OCI-M2 (cell line): ENCODE data around the gene C16orf90.

ENCODE experiments used
- DNase-seq: peaks from one replicate; lab custom pipeline; 2025; ENCODE audit not compliant: unreplicated experiment; lab: John Stamatoyannopoulos, UW

Gene C16orf90

DNA sequence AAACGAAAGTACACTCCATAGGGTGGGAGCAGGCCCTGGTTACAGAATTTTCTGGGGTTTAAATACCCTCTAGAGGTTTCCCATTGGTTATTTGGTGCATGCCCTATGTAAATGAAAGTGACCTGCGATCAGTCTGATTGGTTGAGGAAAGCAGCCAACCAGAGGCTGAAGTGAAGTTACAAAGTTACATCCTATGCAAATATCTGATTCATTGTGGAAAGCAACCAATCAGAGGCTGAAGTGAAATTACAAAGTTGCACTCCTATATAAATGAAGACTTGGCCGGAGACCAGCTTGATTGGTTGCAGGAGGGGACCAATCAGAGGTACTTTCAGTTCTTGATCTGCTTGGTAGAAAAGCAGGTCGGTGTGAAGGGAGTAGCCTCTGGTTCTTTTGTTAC lies 27.4 kb downstream of the C16orf90 start:
- no peak for DNase-seq

GRCh38 chr16:3467182-3467581 lies 28.1 kb downstream of the C16orf90 start:
- no peak for DNase-seq

DNA sequence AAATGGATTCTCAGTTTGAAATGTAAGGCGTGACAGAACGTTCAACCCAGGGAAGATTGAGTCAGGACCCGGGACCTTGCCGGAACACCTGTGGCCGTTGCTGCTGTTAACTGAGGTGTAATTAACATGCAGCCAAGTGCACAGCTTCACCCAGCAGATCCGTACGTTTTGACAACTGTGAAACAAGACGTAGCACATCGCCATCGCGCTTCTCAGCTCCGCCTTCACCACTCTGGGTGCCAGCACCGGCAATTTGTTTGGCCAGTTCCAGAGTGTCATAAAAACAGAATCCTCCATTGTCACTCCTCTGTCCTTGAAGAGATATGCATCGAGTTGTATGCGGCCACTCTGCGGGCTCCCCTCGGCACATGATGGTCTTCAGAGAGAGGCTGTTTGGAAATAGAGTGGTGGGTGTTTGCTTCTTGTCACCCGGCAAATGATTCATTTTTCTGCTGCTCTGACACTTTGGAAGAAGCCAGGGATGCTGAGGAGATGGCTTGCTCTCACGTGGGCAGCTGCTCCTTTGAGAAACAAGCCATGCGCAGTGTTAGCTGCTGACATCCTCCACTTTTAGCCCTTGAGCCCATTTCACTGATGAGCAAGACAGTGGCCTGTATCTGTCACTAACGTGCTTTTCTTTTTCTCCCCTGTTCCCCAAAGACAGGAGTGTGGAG lies 29.2 kb downstream of the C16orf90 start:
- DNase-seq: no peak

- DNase-seq: no peak
Observed at GRCh38 chr16:3465301-3465700, 30.0 kb downstream of the C16orf90 start.

- no peak for DNase-seq
Observed at GRCh38 chr16:3461151-3461550, 34.1 kb downstream of the C16orf90 start.

- DNase-seq: no peak
Observed at GRCh38 chr16:3460585-3460984, 34.7 kb downstream of the C16orf90 start.

GRCh38 chr16:3460121-3460520 lies 35.2 kb downstream of the C16orf90 start:
- no peak for DNase-seq

- DNase-seq: no peak
Observed at GRCh38 chr16:3459401-3460090, 35.7 kb downstream of the C16orf90 start.

DNA sequence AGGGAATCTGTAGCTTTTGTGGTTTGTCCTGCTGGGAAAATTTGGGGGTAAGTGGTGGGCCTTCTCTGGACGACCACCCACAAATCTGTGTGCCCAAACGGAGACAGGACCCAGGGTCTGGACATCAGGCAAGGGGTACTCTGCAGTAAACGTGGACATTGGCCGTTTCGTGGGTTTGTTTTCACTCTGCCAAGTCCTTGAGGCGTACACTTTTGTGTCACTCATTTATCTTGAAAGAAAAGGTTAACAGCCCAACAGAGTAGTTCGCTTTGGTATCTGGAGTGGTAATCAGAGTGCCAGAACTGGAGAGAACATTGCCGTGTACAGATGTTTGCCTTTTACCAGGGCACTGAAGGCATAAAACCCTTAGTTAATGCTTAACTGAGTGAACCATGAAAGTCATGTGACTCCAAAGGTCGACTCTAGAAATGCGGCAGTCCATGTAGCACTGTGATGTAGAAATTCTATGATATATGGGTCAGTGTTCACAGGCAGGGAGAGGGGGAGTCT lies 36.4 kb downstream of the C16orf90 start:
- DNase-seq: no peak

- DNase-seq: no peak
Observed at GRCh38 chr16:3458278-3458851, 36.9 kb downstream of the C16orf90 start.

DNA sequence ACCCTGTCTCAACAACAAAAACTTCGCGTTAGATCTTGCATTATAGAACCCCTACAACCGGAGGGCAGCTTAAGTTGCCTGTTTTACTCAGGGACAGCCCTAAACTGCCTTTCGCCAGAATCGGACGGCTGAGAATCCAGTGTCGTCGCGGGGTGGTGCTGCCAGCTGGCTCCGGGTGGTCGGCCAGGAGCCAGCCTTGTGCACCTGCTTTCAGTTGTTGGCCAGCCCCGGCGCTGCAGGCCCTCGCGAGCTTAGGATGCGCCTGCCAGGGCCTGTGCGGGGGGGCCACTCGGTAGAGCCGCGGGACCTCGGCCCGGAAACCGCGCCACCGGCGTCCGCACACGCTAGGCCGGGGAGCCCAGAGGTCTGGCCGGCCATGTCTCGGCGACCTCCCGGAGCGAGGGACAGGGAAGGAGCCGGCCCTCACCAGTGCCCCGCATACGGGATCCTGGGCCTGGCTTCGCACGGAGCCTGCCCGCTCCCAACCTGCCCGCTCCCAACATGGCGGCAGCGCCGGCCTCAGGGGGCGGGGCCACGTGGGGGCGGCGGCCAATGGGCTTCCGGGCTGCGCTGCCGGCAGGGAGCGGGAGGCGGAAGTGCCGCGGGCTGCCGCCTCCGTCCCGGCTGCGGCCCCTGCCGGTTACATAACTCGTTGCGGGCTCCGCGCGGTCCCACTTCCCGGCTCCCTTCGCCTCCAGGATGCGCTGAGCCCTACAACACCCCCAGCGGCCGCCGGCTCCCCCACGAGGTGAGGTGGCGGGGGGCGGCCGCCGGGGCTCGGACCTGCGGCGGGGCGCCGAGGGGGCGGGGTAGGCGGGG lies 37.6 kb downstream of the C16orf90 start:
- DNase-seq: no peak

GRCh38 chr16:3454631-3455147 lies 40.6 kb downstream of the C16orf90 start:
- DNase-seq: no peak

DNA sequence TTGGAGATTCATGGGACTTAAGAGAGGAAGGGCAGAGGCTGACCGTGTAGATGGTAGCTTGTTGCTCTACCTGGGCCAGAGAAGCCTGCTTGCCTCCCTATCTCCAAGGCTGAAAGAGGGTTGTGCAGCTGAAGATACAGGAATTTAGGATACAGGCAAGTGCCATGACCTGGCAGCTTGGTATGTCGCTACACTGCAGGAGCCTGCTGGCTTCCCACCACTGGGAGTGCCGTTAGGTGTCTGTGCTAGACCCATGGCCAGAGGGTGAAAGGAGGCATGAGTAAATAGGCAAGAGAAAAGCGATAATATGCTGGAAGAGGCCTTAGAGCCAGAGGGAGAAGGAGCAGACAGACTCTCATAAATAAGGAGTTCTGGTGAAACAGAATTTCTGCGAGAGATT lies 41.2 kb downstream of the C16orf90 start:
- DNase-seq: no peak

DNA sequence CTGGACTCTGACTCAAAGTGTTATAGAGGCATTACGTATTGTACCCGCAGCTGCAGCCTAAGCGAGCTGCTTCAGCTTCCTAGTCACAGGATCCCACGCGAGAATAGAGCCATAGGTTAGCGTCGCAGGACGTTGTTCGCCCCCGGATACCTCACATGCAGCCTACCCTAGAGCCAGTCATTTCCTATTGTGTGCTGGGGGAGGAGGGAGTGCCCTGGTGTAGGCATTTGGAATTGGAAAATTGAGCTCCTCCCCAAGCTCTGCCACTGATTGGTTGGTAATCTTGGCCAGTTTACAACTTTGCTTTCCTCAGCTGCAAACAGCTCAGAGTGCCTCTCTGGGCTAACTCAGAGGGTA lies 51.3 kb downstream of the C16orf90 start:
- no peak for DNase-seq
